Anterior cingulate cortex (tissue), 58 donors: Measurements from ENCODE around the gene OGN.

Experiments
- DNase-seq, 58 donors: peaks; one replicate each; lab custom pipeline; 2025; lab: John Stamatoyannopoulos, UW

OGN gene

GRCh38 chr9:92406477-92406876 lies 2.1 kb upstream of the OGN start:
- peak in 26 of 58 donors; percentile 0 to 51 (median 8) for DNase-seq

- DNase-seq, result no peak
These were observed 1.4 kb upstream of the OGN start for GRCh38 chr9:92405818-92406217.

- DNase-seq, result no peak
These were observed 1.3 kb downstream of the OGN start for GRCh38 chr9:92402826-92403745.

- DNase-seq, result no peak
These were observed 2.0 kb downstream of the OGN start for GRCh38 chr9:92402360-92402759.

- no peak for DNase-seq
These were observed 6.5 kb downstream of the OGN start for GRCh38 chr9:92397853-92398252.

- DNase-seq, result no peak
These were observed 8.8 kb downstream of the OGN start for GRCh38 chr9:92395617-92396016.

- DNase-seq, result no peak
These were observed 10.7 kb downstream of the OGN start for GRCh38 chr9:92393686-92394085.

GRCh38 chr9:92392690-92393089 lies 11.7 kb downstream of the OGN start:
- no peak for DNase-seq

GRCh38 chr9:92385953-92386352 lies 18.4 kb downstream of the OGN start:
- DNase-seq, result no peak

- no peak for DNase-seq
These were observed 18.9 kb downstream of the OGN start for GRCh38 chr9:92385477-92385876.

- no peak for DNase-seq
These were observed 19.4 kb downstream of the OGN start for GRCh38 chr9:92385001-92385400.

- no peak for DNase-seq
These were observed 20.0 kb downstream of the OGN start for GRCh38 chr9:92384375-92384774.

- DNase-seq, result no peak
These were observed 22.6 kb downstream of the OGN start for GRCh38 chr9:92381775-92382174.

- no peak for DNase-seq
These were observed 23.8 kb downstream of the OGN start for GRCh38 chr9:92380603-92381002.

GRCh38 chr9:92378865-92379560 lies 25.4 kb downstream of the OGN start:
- DNase-seq, result no peak

- no peak for DNase-seq
These were observed 26.5 kb downstream of the OGN start for GRCh38 chr9:92377876-92378275.

- no peak for DNase-seq
These were observed 31.2 kb downstream of the OGN start for GRCh38 chr9:92373167-92373566.

GRCh38 chr9:92369075-92369474 lies 35.3 kb downstream of the OGN start:
- no peak for DNase-seq

- no peak for DNase-seq
These were observed 44.3 kb downstream of the OGN start for GRCh38 chr9:92360083-92360482.

- DNase-seq, result peak in 2 of 58 donors; percentile 3 to 8
These were observed 44.9 kb downstream of the OGN start for GRCh38 chr9:92359394-92359995.

GRCh38 chr9:92353051-92353450 lies 51.3 kb downstream of the OGN start:
- no peak for DNase-seq
